Fibroblast of lung (primary cell): ENCODE data around the gene SLIT3.

Experiments used
- EZH2 ChIP-seq: IDR thresholded peaks from 2 replicates; pipeline ENCODE4 v1.5.1; 2012; ENCODE audit warnings: low read length, control low read depth, mild to moderate bottlenecking; ENCODE audit errors: missing control alignments
- TF ChIP-seq, protein P1 (sequence below), 2 donors: IDR thresholded peaks in 1 of 2; conservative IDR thresholded peaks in 1 of 2; 1 replicate in 1 of 2; 2 replicates in 1 of 2; pipeline ENCODE4 v1.5.1; 2011 to 2012; ENCODE audit warnings: low read length in 2 of 2, control low read depth in 1 of 2, inconsistent platforms in 1 of 2, low read depth in 1 of 2, mild to moderate bottlenecking in 1 of 2

DNA sequence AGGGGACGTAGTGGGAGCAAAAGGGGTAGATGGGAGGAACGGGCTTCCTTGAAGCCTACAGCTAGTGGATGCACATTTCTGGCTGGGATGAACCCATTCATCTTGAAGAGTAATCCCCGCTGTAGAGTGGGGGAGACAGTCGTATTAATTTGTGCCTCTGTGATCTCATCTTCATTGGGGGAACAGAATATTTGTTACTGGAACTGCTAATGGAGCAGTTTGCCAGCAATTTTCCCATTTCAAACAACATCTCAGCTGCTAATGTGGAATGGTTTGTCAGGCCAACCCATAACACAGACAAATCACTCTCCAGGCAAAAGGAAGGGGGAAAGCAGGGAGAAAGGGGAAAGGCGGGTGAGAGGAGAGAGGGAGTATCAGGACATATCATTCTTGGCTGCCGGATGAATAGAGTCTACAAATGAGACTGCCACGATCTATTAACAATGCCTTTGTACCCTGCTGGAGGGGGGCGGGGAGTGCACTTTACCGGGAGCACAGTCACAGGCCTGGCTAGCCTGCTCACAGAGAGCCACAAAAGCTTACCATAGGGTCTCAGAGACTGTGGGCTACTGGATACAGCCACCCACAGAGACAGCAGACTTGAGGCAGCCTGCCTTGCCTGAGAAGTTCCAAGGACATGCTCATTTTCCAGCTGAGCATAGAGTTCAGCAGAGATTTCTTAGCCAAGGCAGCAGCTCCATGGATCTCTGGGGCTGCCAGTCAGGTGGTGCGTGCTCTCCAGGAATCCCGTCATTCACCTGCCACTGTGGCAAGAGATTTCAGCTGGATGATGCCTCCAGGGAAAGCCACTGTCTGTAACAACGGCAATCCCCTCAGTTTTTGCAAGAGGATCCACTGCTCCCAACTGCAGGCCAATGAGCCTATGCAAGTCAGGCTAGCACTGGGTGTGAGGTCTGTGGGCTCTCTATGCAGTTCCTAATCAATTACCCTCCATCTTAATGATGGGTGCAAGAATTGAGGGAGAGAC, 504.1 kb downstream of the SLIT3 start:
- TF ChIP-seq, protein P1, sequence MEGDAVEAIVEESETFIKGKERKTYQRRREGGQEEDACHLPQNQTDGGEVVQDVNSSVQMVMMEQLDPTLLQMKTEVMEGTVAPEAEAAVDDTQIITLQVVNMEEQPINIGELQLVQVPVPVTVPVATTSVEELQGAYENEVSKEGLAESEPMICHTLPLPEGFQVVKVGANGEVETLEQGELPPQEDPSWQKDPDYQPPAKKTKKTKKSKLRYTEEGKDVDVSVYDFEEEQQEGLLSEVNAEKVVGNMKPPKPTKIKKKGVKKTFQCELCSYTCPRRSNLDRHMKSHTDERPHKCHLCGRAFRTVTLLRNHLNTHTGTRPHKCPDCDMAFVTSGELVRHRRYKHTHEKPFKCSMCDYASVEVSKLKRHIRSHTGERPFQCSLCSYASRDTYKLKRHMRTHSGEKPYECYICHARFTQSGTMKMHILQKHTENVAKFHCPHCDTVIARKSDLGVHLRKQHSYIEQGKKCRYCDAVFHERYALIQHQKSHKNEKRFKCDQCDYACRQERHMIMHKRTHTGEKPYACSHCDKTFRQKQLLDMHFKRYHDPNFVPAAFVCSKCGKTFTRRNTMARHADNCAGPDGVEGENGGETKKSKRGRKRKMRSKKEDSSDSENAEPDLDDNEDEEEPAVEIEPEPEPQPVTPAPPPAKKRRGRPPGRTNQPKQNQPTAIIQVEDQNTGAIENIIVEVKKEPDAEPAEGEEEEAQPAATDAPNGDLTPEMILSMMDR (conservative IDR thresholded peaks at IDR 0.05 in 1 of 2, IDR thresholded peaks at IDR 0.05 in 1 of 2; ENCODE audit: low read depth in 1 of 2, low read length in 2 of 2), result no peak
- no peak for TF ChIP-seq EZH2
